Type B pancreatic cell (in vitro differentiated cells): ENCODE results near the gene CMSS1. TPM values are rescaled to one million over a fixed set of nuclear protein-coding genes. Genes with fewer than 3 reads are reported as not detected.
A peak's percentile ranks its signal among the peaks of the same experiment; 100 is the strongest.

Experiments used
- DNase-seq: peaks from one replicate; pipeline ENCODE4 v3.0.0; 2021; ENCODE audit warnings: mixed read lengths; ENCODE audit not compliant: unreplicated experiment; ENCODE audit errors: extremely low spot score
- H3K27ac Mint-ChIP-seq: 2 replicates; pipeline ENCODE4 v1.8.0; 2021; ENCODE audit warnings: mild to moderate bottlenecking, mixed read lengths
- H3K27me3 Mint-ChIP-seq: 2 replicates; pipeline ENCODE4 v1.8.0; 2021; ENCODE audit warnings: mixed read lengths
- H3K36me3 Mint-ChIP-seq: 2 replicates; pipeline ENCODE4 v1.8.0; 2021; ENCODE audit warnings: mixed read lengths
- H3K4me1 Mint-ChIP-seq: one replicate; pipeline ENCODE4 v1.8.0; 2021; ENCODE audit warnings: mixed read lengths; ENCODE audit not compliant: unreplicated experiment
- H3K4me3 Mint-ChIP-seq: 2 replicates; pipeline ENCODE4 v1.8.0; 2021; ENCODE audit warnings: mild to moderate bottlenecking, mixed read lengths
- H3K9me3 Mint-ChIP-seq: 2 replicates; pipeline ENCODE4 v1.8.0; 2021; ENCODE audit warnings: mixed read lengths
- CTCF ChIP-seq: fragments of 200-600 bp; sonication (generic); conservative IDR thresholded peaks from 2 replicates; pipeline ENCODE4 v1.5.0; 2021; ENCODE audit warnings: antibody characterized with exemption, mild to moderate bottlenecking
- total RNA-seq: library from RNA; stranded (reverse); gene quantifications from 2 replicates; pipeline ENCODE4 v1.2.1, GENCODE V29; 2021; ENCODE audit warnings: low replicate concordance

Gene CMSS1
- total RNA-seq, 1 donor from 2014 or later = 34.1 TPM

- H3K27me3 Mint-ChIP-seq = no peaks in the 10 kb centered on the region
- DNase-seq = no peak
- H3K27ac Mint-ChIP-seq = peak overlapping the region; percentile 52
- H3K9me3 Mint-ChIP-seq = no peaks in the 10 kb centered on the region
- H3K4me1 Mint-ChIP-seq = peaks cover 12% of the 10 kb centered on the region
- H3K36me3 Mint-ChIP-seq = no peaks in the 10 kb centered on the region
- H3K4me3 Mint-ChIP-seq = no peak overlapping the region
- TF ChIP-seq CTCF = no peak
Measured at GRCh38 chr3:100024520-100025303, 207.1 kb downstream of the CMSS1 start.

GRCh38 chr3:100027321-100027720, 209.7 kb downstream of the CMSS1 start:
- Mint-ChIP-seq H3K4me3 (no peak overlapping the region), H3K4me1 (peaks cover 12% of the 10 kb centered on the region), H3K9me3 (no peaks in the 10 kb centered on the region), H3K36me3 (no peaks in the 10 kb centered on the region), H3K27me3 (no peaks in the 10 kb centered on the region), H3K27ac (no peak overlapping the region)
- no peak for TF ChIP-seq CTCF
- DNase-seq = no peak

- no peaks in the 10 kb centered on the region for H3K9me3 Mint-ChIP-seq
- H3K4me3 Mint-ChIP-seq = no peak overlapping the region
- no peak overlapping the region for H3K27ac Mint-ChIP-seq
- DNase-seq = no peak
- no peaks in the 10 kb centered on the region for H3K27me3 Mint-ChIP-seq
- peaks cover 13% of the 10 kb centered on the region for H3K4me1 Mint-ChIP-seq
- H3K36me3 Mint-ChIP-seq = peaks cover 3% of the 10 kb centered on the region
- no peak for TF ChIP-seq CTCF
Measured at GRCh38 chr3:100029052-100029451, 211.4 kb downstream of the CMSS1 start.

GRCh38 chr3:100029689-100030088, 212.0 kb downstream of the CMSS1 start:
- TF ChIP-seq CTCF = no peak
- Mint-ChIP-seq H3K9me3 (no peaks in the 10 kb centered on the region), H3K27ac (no peak overlapping the region), H3K27me3 (no peaks in the 10 kb centered on the region), H3K4me3 (no peak overlapping the region), H3K4me1 (peaks cover 14% of the 10 kb centered on the region), H3K36me3 (peaks cover 3% of the 10 kb centered on the region)
- no peak for DNase-seq

GRCh38 chr3:100030346-100030745, 212.7 kb downstream of the CMSS1 start:
- no peaks in the 10 kb centered on the region for H3K9me3 Mint-ChIP-seq
- H3K4me3 Mint-ChIP-seq = no peak overlapping the region
- no peak for DNase-seq
- no peak for TF ChIP-seq CTCF
- peaks cover 14% of the 10 kb centered on the region for H3K4me1 Mint-ChIP-seq
- H3K27ac Mint-ChIP-seq = no peak overlapping the region
- peaks cover 3% of the 10 kb centered on the region for H3K36me3 Mint-ChIP-seq
- no peaks in the 10 kb centered on the region for H3K27me3 Mint-ChIP-seq
